Loucy (cell line): ENCODE data around the gene N4BP2L2.

Source experiments
- CTCF ChIP-seq: fragments of 200-600 bp; sonication (generic); conservative IDR thresholded peaks from 2 replicates; pipeline ENCODE4 v1.5.1; 2014; ENCODE audit warnings: mild to moderate bottlenecking, antibody characterized with exemption, low read length
- EZH2phosphoT487 ChIP-seq: fragments of 200-600 bp; IDR thresholded peaks from 2 replicates; pipeline ENCODE4 v1.6.1; 2018; ENCODE audit warnings: antibody characterized with exemption, mild to moderate bottlenecking, moderate library complexity, borderline replicate concordance

DNA sequence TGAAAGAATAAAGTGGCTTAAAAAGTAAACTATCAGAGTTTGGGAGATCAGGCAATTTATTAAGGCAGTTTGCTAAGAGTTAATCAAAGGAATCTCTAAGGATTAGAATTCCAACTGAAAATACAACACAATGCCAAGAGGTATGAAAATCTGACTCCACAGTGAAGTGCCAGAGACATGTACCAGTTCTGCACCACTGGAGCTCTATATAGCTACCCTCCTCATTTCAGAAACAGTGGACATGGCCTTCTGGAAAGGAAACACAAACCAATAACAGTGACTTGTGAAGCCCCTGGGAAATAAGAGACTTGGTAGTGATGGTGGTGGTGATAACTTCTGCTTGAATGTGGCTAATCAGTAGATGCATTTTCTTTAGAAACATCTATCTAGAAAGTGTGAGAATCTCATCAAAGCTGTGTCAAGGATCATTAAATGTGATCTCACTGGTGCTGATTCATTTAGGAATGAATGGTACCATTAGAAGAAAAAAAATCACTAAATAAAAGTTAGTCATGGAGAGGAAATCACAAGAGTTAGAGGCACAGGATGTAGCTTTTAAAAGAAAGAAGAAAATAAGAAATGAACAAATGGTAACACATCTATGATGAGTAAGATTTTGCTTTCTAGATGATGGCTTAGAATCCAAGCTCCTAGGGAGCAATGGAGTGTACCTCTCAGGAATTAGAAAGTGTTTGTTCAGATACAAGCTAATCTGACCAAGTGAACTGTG lies 90.5 kb downstream of the N4BP2L2 start:
- TF ChIP-seq CTCF = no peak
- no peak for TF ChIP-seq EZH2phosphoT487
